Measurements from ENCODE around the gene UQCRC2. TPM values are rescaled to one million over a fixed set of nuclear protein-coding genes. Genes with fewer than 3 reads are reported as not detected.

Gene UQCRC2
- total RNA-seq, 2 donors from 2014 or later: 477 to 641 TPM

GRCh38 chr16:22013486-22013885, 60.3 kb downstream of the UQCRC2 start:
- Histone ChIP-seq H3K9me3 (no peaks in the 10 kb centered on the region), H3K27ac (no peak overlapping the region), H3K4me1 (peaks cover 11% of the 10 kb centered on the region), H3K27me3 (no peaks in the 10 kb centered on the region), H3K9ac (ENCODE audit: low read depth in 2 of 2, low read length in 2 of 2) (no peak overlapping the region), H3K36me3 (no peaks in the 10 kb centered on the region), H3K4me3 (no peak overlapping the region)
- TF ChIP-seq, protein P1, sequence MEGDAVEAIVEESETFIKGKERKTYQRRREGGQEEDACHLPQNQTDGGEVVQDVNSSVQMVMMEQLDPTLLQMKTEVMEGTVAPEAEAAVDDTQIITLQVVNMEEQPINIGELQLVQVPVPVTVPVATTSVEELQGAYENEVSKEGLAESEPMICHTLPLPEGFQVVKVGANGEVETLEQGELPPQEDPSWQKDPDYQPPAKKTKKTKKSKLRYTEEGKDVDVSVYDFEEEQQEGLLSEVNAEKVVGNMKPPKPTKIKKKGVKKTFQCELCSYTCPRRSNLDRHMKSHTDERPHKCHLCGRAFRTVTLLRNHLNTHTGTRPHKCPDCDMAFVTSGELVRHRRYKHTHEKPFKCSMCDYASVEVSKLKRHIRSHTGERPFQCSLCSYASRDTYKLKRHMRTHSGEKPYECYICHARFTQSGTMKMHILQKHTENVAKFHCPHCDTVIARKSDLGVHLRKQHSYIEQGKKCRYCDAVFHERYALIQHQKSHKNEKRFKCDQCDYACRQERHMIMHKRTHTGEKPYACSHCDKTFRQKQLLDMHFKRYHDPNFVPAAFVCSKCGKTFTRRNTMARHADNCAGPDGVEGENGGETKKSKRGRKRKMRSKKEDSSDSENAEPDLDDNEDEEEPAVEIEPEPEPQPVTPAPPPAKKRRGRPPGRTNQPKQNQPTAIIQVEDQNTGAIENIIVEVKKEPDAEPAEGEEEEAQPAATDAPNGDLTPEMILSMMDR (IDR thresholded peaks at IDR 0.05): no peak
- intact Hi-C loops (cut with DNase I): no loop called here
- no peak for DNase-seq

DNA sequence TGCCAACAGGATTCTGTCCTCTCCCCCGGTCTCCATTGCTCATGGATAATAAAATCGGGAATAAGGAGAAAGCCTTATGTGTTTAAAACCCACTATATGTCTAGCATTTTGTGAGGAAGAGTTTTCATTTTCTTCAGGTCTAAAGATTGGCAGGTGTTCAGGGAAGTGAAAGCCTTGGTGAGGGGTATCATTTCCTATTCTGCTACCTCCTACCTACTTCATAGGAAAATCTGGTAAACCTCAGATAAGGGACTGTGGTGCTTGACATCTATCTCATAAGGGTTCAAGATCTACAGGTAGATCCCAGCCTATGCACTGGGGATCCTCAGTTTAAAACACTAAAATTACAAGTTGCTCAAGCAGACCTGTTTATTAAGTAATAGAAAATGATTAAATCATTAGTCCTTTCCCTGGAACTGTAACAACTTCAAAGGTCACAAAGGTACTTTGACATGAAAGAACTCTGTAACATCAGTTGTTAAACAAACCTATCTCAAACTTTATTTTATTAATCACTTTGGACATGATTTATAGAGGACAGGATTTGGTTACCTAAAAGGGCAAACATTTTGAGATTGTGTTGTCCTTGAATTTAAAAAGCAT, 61.2 kb downstream of the UQCRC2 start:
- Histone ChIP-seq H3K4me3 (no peak overlapping the region), H3K27me3 (no peaks in the 10 kb centered on the region), H3K36me3 (no peaks in the 10 kb centered on the region), H3K27ac (no peak overlapping the region), H3K9ac (ENCODE audit: low read depth in 2 of 2, low read length in 2 of 2) (no peak overlapping the region), H3K9me3 (no peaks in the 10 kb centered on the region), H3K4me1 (peaks cover 6% of the 10 kb centered on the region)
- intact Hi-C loops (cut with DNase I): no loop called here
- TF ChIP-seq, protein P1 (IDR thresholded peaks at IDR 0.05): no peak
- DNase-seq: no peak

DNA sequence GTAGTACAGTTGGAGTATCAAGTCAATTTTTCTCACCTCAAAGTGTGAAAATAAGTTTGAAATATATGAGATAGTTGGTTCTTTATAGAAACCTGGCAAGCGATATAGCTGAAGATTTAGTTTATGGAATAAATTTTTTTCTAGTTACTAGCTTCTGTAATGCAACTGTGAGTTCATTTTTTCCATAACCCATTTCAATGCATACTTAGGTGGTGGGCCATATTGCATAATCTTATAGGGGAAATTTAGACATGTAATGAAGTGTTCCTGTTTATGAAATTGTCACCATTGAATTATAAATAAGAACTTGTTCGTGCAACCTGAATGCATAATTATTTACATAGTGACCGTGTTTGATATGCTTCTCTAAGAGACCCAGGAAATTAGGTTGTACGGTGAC, 63.8 kb downstream of the UQCRC2 start:
- Histone ChIP-seq H3K4me1 (peaks cover 4% of the 10 kb centered on the region), H3K36me3 (no peaks in the 10 kb centered on the region), H3K27ac (no peak overlapping the region), H3K9ac (ENCODE audit: low read depth in 2 of 2, low read length in 2 of 2) (no peak overlapping the region), H3K27me3 (no peaks in the 10 kb centered on the region), H3K4me3 (no peak overlapping the region), H3K9me3 (no peaks in the 10 kb centered on the region)
- TF ChIP-seq, protein P1 (IDR thresholded peaks at IDR 0.05): no peak
- no peak for DNase-seq
- intact Hi-C loops (cut with DNase I): no loop called here

- DNase-seq: no peak
- TF ChIP-seq, protein P1 (IDR thresholded peaks at IDR 0.05): no peak
- H3K9me3 ChIP-seq: no peaks in the 10 kb centered on the region
- intact Hi-C loops (cut with DNase I): no loop called here
- no peak overlapping the region for H3K27ac ChIP-seq
- no peak overlapping the region for H3K9ac ChIP-seq (ENCODE audit: low read depth in 2 of 2, low read length in 2 of 2)
- peaks cover 4% of the 10 kb centered on the region for H3K4me1 ChIP-seq
- H3K4me3 ChIP-seq: no peak overlapping the region
- no peaks in the 10 kb centered on the region for H3K36me3 ChIP-seq
- H3K27me3 ChIP-seq: no peaks in the 10 kb centered on the region
Observed at GRCh38 chr16:22018559-22018958, 65.4 kb downstream of the UQCRC2 start.

GRCh38 chr16:22022151-22022550, 69.0 kb downstream of the UQCRC2 start:
- TF ChIP-seq, protein P1 (IDR thresholded peaks at IDR 0.05): no peak
- intact Hi-C loops (cut with DNase I): no loop called here
- H3K9ac ChIP-seq (ENCODE audit: low read depth in 2 of 2, low read length in 2 of 2): no peak overlapping the region
- no peak overlapping the region for H3K4me3 ChIP-seq
- no peak overlapping the region for H3K27ac ChIP-seq
- no peaks in the 10 kb centered on the region for H3K9me3 ChIP-seq
- H3K27me3 ChIP-seq: no peaks in the 10 kb centered on the region
- H3K36me3 ChIP-seq: no peaks in the 10 kb centered on the region
- no peaks in the 10 kb centered on the region for H3K4me1 ChIP-seq
- no peak for DNase-seq

Data from colonic mucosa (tissue), 4 donors.